SU-DHL-6 (cell line): ENCODE measurements around the gene MDM1.

Experiments used
- H2AFZ ChIP-seq: fragments of 200-600 bp; sonication (generic); 2 replicates; pipeline ENCODE4 v1.6.1; 2014; ENCODE audit warnings: low read depth, mild to moderate bottlenecking, moderate library complexity, mixed read lengths, antibody characterized with exemption, low read length; ENCODE audit not compliant: severe bottlenecking
- H3F3A ChIP-seq: fragments of 200-600 bp; shearing (Covaris generic); 2 replicates; pipeline ENCODE4 v1.6.0; 2016; ENCODE audit warnings: antibody characterized with exemption, mild to moderate bottlenecking; ENCODE audit not compliant: insufficient read depth
- H3K27ac ChIP-seq: fragments of 200-600 bp; sonication (generic); 2 replicates; pipeline ENCODE4 v1.5.1; 2016; ENCODE audit warnings: low read depth, mild to moderate bottlenecking, low read length, moderate library complexity, mixed read lengths
- H3K27me3 ChIP-seq: fragments of 200-600 bp; sonication (generic), shearing (Covaris generic); 2 replicates; pipeline ENCODE4 v1.6.0; 2014; ENCODE audit warnings: mild to moderate bottlenecking, low read length
- H3K36me3 ChIP-seq: fragments of 200-600 bp; sonication (generic); 2 replicates; pipeline ENCODE4 v1.6.1; 2014; ENCODE audit warnings: mild to moderate bottlenecking, low read length, mixed read lengths
- H3K4me2 ChIP-seq: fragments of 300-600, 200-600 bp; shearing (Covaris generic), sonication (generic); 2 replicates; pipeline ENCODE4 v1.6.0; 2014; ENCODE audit warnings: low read length, low read depth, mild to moderate bottlenecking; ENCODE audit not compliant: poor library complexity, severe bottlenecking
- H3K4me3 ChIP-seq: fragments of 200-600 bp; sonication (generic); 2 replicates; pipeline ENCODE4 v1.5.1; 2014; ENCODE audit warnings: antibody characterized with exemption, low read length, mild to moderate bottlenecking, mixed read lengths; ENCODE audit not compliant: insufficient read depth, poor library complexity, severe bottlenecking
- H3K79me2 ChIP-seq: fragments of 200-600 bp; sonication (generic); 2 replicates; pipeline ENCODE4 v1.6.1; 2014; ENCODE audit warnings: mild to moderate bottlenecking, low read length, moderate library complexity; ENCODE audit not compliant: insufficient read depth
- H3K9ac ChIP-seq: fragments of 200-600 bp; sonication (generic); 2 replicates; pipeline ENCODE4 v1.7.0; 2014; ENCODE audit warnings: mild to moderate bottlenecking, low read length
- H3K9me2 ChIP-seq: fragments of 200-600 bp; sonication (generic); replicated peaks from 2 replicates; pipeline ENCODE4 v1.6.1; 2014; ENCODE audit warnings: low read length; ENCODE audit not compliant: insufficient read depth
- H3K9me3 ChIP-seq: fragments of 200-600 bp; sonication (generic); 2 replicates; pipeline ENCODE4 v1.6.1; 2014; ENCODE audit warnings: low read length, mixed read lengths; ENCODE audit not compliant: insufficient read depth
- H4K20me1 ChIP-seq: fragments of 200-600 bp; sonication (generic); 2 replicates; pipeline ENCODE4 v1.6.1; 2014; ENCODE audit warnings: low read depth, mild to moderate bottlenecking, antibody characterized with exemption, low read length, moderate library complexity, mixed read lengths
- EZH2phosphoT487 ChIP-seq: fragments of 200-600 bp; sonication (generic), shearing (Covaris generic); conservative IDR thresholded peaks from 2 replicates; pipeline ENCODE4 v1.6.1; 2018; ENCODE audit warnings: mild to moderate bottlenecking, antibody characterized with exemption, low read length, moderate library complexity, mixed read lengths
- TF ChIP-seq, protein P1 (sequence below): fragments of 200-600 bp; sonication (generic); IDR thresholded peaks from one replicate; pipeline ENCODE4 v1.5.1; 2017; ENCODE audit warnings: antibody characterized with exemption, mild to moderate bottlenecking, low read length, moderate library complexity; ENCODE audit not compliant: insufficient read depth, poor library complexity, severe bottlenecking

Gene MDM1

DNA sequence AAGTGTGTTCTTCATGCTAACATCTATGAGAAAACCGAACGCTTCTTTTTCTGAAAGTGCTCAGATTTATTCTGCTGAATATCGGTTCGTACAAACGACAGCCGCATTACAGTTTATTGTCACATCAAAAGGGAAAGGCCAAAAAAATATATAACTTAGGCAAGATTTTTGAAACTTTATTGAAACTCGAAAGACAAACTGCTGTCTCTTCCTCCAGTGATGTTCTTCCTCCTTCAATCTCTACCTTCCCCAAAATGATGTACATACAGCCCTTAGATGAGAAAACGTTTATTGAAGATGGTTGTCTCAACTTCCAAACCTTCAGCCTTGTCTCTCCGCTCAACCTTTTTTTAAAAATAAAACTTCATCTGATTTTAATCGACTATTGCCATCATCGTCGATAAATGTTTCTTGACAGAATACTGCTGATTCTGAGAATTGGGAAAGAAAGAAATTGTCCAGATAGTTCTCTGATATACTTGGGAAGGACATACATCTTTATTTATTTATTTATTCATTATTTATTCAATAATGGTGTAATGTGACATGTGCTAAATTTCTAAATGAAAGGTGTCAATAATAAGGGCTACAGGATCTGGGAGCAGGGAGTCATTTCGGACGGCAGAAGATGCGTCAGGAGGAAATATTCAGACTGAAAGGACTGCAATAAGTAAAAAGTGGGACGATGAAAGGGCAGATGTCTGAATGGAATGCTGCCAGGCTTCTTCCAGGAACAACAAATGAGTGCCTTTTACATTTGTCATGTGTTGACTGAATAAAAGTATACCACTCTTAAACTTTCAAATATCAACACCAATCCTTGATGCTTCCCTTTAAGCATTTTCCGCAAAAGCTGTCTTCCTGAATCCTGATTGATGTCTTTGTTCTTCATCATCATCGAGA is 817 bp upstream of the MDM1 start:
- Histone ChIP-seq H3K27ac (peak overlapping the region; percentile 40), H3K79me2 (peaks cover 17% of the 10 kb centered on the region; the same call in 1 of the 2 replicates), H3K9ac (peak overlapping the region; percentile 69)

DNA sequence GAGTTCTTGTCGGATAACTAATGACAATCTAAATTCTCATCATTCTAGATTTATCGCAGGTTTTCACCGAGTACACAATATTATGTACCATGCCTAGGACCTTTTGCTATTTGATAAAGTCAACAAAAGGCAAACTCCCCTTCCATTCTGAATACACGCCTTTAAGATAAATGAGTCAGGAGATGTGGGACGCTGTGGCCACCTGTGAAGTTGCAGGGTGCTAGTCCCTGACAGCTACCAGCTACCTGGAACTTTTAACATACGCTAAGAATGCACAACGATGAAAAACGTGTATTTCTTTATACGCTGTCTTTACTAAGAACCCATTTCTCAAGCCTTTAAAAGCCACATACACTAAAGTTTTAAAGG is 678 bp downstream of the MDM1 start:
- H3K79me2 ChIP-seq, result peaks cover 17% of the 10 kb centered on the region; the same call in 1 of the 2 replicates
- H3K4me3 ChIP-seq, result peak overlapping the region; percentile 79
- no peaks in the 10 kb centered on the region for H3K9me2 ChIP-seq
- peak overlapping the region; percentile 81 for H2AFZ ChIP-seq
- no peaks in the 10 kb centered on the region for H3K27me3 ChIP-seq
- H3K27ac ChIP-seq, result peak overlapping the region; percentile 59
- peak overlapping the region; percentile 59 for H3K4me2 ChIP-seq
- H3K9me3 ChIP-seq, result no peaks in the 10 kb centered on the region
- TF ChIP-seq EZH2phosphoT487, result no peak
- TF ChIP-seq, protein P1, sequence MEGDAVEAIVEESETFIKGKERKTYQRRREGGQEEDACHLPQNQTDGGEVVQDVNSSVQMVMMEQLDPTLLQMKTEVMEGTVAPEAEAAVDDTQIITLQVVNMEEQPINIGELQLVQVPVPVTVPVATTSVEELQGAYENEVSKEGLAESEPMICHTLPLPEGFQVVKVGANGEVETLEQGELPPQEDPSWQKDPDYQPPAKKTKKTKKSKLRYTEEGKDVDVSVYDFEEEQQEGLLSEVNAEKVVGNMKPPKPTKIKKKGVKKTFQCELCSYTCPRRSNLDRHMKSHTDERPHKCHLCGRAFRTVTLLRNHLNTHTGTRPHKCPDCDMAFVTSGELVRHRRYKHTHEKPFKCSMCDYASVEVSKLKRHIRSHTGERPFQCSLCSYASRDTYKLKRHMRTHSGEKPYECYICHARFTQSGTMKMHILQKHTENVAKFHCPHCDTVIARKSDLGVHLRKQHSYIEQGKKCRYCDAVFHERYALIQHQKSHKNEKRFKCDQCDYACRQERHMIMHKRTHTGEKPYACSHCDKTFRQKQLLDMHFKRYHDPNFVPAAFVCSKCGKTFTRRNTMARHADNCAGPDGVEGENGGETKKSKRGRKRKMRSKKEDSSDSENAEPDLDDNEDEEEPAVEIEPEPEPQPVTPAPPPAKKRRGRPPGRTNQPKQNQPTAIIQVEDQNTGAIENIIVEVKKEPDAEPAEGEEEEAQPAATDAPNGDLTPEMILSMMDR, result no peak
- peak overlapping the region; percentile 69 for H3K9ac ChIP-seq
- H3K36me3 ChIP-seq, result peaks cover 4% of the 10 kb centered on the region; the same call in 1 of the 2 replicates
- H3F3A ChIP-seq, result no peaks in the 10 kb centered on the region
- no peaks in the 10 kb centered on the region for H4K20me1 ChIP-seq

More for the DNA sequence above, 817 bp upstream of the MDM1 start:
- Histone ChIP-seq H3F3A (no peaks in the 10 kb centered on the region), H3K9me3 (no peaks in the 10 kb centered on the region), H3K9me2 (no peaks in the 10 kb centered on the region), H3K4me2 (peak overlapping the region; percentile 84), H2AFZ (peak overlapping the region; percentile 92), H3K27me3 (no peaks in the 10 kb centered on the region), H3K4me3 (peak overlapping the region; percentile 77), H3K36me3 (no peaks in the 10 kb centered on the region), H4K20me1 (no peaks in the 10 kb centered on the region)
- TF ChIP-seq, protein P1, result no peak
- TF ChIP-seq EZH2phosphoT487, result no peak

DNA sequence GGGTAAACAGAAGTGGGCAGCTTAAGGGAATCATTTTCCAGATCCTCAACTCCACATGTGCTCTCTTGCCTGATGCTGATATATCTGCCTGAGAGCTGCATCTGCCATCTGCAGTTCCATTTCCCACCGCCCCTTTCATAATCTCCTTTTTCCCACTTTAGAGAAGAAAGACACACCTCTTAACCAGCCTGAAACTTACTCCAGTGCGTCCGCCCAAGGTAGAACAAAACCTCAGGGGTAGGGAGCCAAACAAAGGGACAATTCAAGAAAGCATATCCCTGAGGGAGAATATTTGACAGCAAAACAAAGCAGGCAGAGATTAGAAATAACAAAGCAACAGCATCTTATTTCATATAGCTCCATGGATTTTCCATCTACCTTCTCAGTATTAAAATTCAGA is 4.3 kb downstream of the MDM1 start:
- no peak overlapping the region for H3K4me3 ChIP-seq
- no peaks in the 10 kb centered on the region for H3F3A ChIP-seq
- H3K9ac ChIP-seq, result no peak overlapping the region
- H3K36me3 ChIP-seq, result peaks cover 19% of the 10 kb centered on the region; the same call in 1 of the 2 replicates
- no peaks in the 10 kb centered on the region for H3K9me2 ChIP-seq
- no peak overlapping the region for H3K4me2 ChIP-seq
- H3K9me3 ChIP-seq, result no peaks in the 10 kb centered on the region
- TF ChIP-seq, protein P1, result no peak
- peaks cover 17% of the 10 kb centered on the region; the same call in 1 of the 2 replicates for H3K79me2 ChIP-seq
- no peak overlapping the region for H2AFZ ChIP-seq
- no peak overlapping the region for H3K27ac ChIP-seq
- H4K20me1 ChIP-seq, result no peaks in the 10 kb centered on the region
- no peaks in the 10 kb centered on the region for H3K27me3 ChIP-seq
